K562 (cell line): ENCODE measurements around the gene TFF1. TPM values are rescaled to one million over a fixed set of nuclear protein-coding genes. Genes with fewer than 3 reads are reported as not detected.

Source experiments
- ATAC-seq: fragments of 200-7000 bp; cut with Tn5 transposase; 3 replicates; pipeline ENCODE4 v1.9.1; 2020; ENCODE audit warnings: moderate library complexity
- BruUV-seq: library from RNA; stranded (reverse); fragments of 400-500 nt; replicated peaks from 2 replicates; lab custom pipeline; 2021; lab: Mats Ljungman, UMichigan
- CTCF ChIA-PET: fragments of 300-600 bp; formaldehyde crosslinking; extraction: SDS; loops from one replicate; lab custom pipeline; 2021; ENCODE audit warnings: low intra/inter-chr PET ratio; lab: Yijun Ruan, JAX
- POLR2A ChIA-PET: fragments of 300-600, 350-650 bp; sonication (Branson Sonifier 250); formaldehyde crosslinking; extraction: SDS; loops from one replicate; lab custom pipeline; 2021; ENCODE audit warnings: antibody characterized with exemption, inconsistent platforms; lab: Yijun Ruan, JAX
- DNase-seq, 4 experiments: peaks; one replicate each; pipeline versions ENCODE4 v3.0.0 to v3.0.0-alpha.2; 2011 to 2018; ENCODE audit warnings: low spot score in 3 of 4, mixed read lengths in 3 of 4; ENCODE audit errors: extremely low read depth in 1 of 4
- FAIRE-seq: peaks from 2 replicates; lab custom pipeline; 2011; peaks lifted over from hg19 to GRCh38; lab: Jason Lieb, UNC
- H2AFZ ChIP-seq: 2 replicates; pipeline ENCODE4 v1.6.0; 2011; ENCODE audit warnings: low read depth, low read length, control low read depth, inconsistent platforms
- H3K27ac ChIP-seq: fragments of 200-600 bp; 3 replicates; pipeline ENCODE4 v1.8.0; 2011; ENCODE audit warnings: low read depth, mild to moderate bottlenecking, control low read depth, inconsistent platforms, low read length, moderate library complexity, mixed read lengths; ENCODE audit errors: extremely low read depth
- H3K27me3 ChIP-seq, 2 experiments: fragments of 300-600 bp in 1 of 2; 2 replicates in 1 of 2; 3 replicates in 1 of 2; pipeline versions ENCODE4 v1.6.0 to v1.8.0; 2011; ENCODE audit warnings: inconsistent platforms in 2 of 2, low read length in 2 of 2, mild to moderate bottlenecking in 1 of 2, mixed read lengths in 1 of 2, moderate library complexity in 1 of 2; ENCODE audit not compliant: control insufficient read depth in 2 of 2, insufficient read depth in 2 of 2
- H3K36me3 ChIP-seq: fragments of 300-600 bp; 3 replicates; pipeline ENCODE4 v1.8.0; 2011; ENCODE audit warnings: mild to moderate bottlenecking, low read length, inconsistent platforms; ENCODE audit not compliant: control insufficient read depth, insufficient read depth
- H3K4me1 ChIP-seq, 2 experiments: fragments of 200-600 bp in 1 of 2; replicated peaks in 1 of 2; 2 replicates in 1 of 2; 3 replicates in 1 of 2; pipeline versions ENCODE4 v1.5.1 to v1.8.0; 2011; ENCODE audit warnings: inconsistent platforms in 2 of 2, low read length in 2 of 2, mild to moderate bottlenecking in 1 of 2, mixed read lengths in 1 of 2, moderate library complexity in 1 of 2; ENCODE audit not compliant: control insufficient read depth in 2 of 2, insufficient read depth in 2 of 2
- H3K4me2 ChIP-seq: 2 replicates; pipeline ENCODE4 v1.6.1; 2011; ENCODE audit warnings: low read length, control low read depth, inconsistent platforms, mixed read lengths; ENCODE audit not compliant: insufficient read depth
- H3K4me3 ChIP-seq: fragments of 200-600 bp; sonication (generic), shearing (Covaris generic); 2 replicates; pipeline ENCODE4 v1.5.1; 2016; ENCODE audit warnings: control low read depth, inconsistent platforms
- H3K79me2 ChIP-seq: fragments of 200-600 bp; 3 replicates; pipeline ENCODE4 v1.8.0; 2011; ENCODE audit warnings: low read length, inconsistent platforms; ENCODE audit not compliant: control insufficient read depth, insufficient read depth
- H3K9ac ChIP-seq, 2 experiments: 2 replicates each; pipeline versions ENCODE4 v1.6.0 to v1.6.1; 2011; ENCODE audit warnings: low read depth in 2 of 2, low read length in 2 of 2, control low read depth in 1 of 2, inconsistent platforms in 1 of 2, mild to moderate bottlenecking in 1 of 2, mixed read lengths in 1 of 2; ENCODE audit not compliant: insufficient read depth in 1 of 2
- H3K9me1 ChIP-seq: one replicate; pipeline ENCODE4 v1.6.0; 2011; ENCODE audit warnings: inconsistent platforms, mild to moderate bottlenecking, low read length, moderate library complexity; ENCODE audit not compliant: control insufficient read depth, insufficient read depth
- H3K9me3 ChIP-seq: replicated peaks from 2 replicates; pipeline ENCODE4 v1.5.1; 2011; ENCODE audit warnings: low read depth, low read length, inconsistent platforms; ENCODE audit not compliant: control insufficient read depth, insufficient read depth
- H4K20me1 ChIP-seq: replicated peaks from 2 replicates; pipeline ENCODE4 v1.6.1; 2011; ENCODE audit warnings: low read length, inconsistent platforms, mixed read lengths; ENCODE audit not compliant: control insufficient read depth, insufficient read depth
- ARID1B ChIP-seq: fragments of 450-650 bp; IDR thresholded peaks from 2 replicates; pipeline ENCODE4 v1.6.1; 2016; ENCODE audit warnings: antibody characterized with exemption, mild to moderate bottlenecking, inconsistent platforms
- ARNT ChIP-seq, 2 experiments: fragments of 450-650 bp; IDR thresholded peaks; 2 replicates each; pipeline ENCODE4 v1.6.1; 2016; ENCODE audit warnings: mild to moderate bottlenecking in 1 of 2
- BACH1 ChIP-seq: fragments of 200-800 bp; sonication (Bioruptor generic); IDR thresholded peaks from 2 replicates; pipeline ENCODE4 v1.6.1; 2016; ENCODE audit warnings: missing genetic modification characterization, missing compliant biosample characterization
- ELF2 ChIP-seq: fragments of 250-450 bp; sonication (Bioruptor Pico); IDR thresholded peaks from 2 replicates; pipeline ENCODE4 v1.5.0; 2021; ENCODE audit warnings: mild to moderate bottlenecking
- FOXA1 ChIP-seq: fragments of 450-650 bp; IDR thresholded peaks from 2 replicates; pipeline ENCODE4 v1.6.1; 2016; ENCODE audit warnings: mild to moderate bottlenecking, borderline replicate concordance
- FOXJ2 ChIP-seq: fragments of 200-800 bp; sonication (Bioruptor generic); IDR thresholded peaks from 2 replicates; pipeline ENCODE4 v1.6.1; 2016; ENCODE audit warnings: missing genetic modification characterization, missing compliant biosample characterization
- HDAC8 ChIP-seq: fragments of 450-650 bp; IDR thresholded peaks from 2 replicates; pipeline ENCODE4 v1.6.1; 2016; ENCODE audit warnings: mild to moderate bottlenecking, missing genetic modification characterization, moderate library complexity, missing compliant biosample characterization
- KLF6 ChIP-seq: fragments of 250-450 bp; sonication (Bioruptor Pico); IDR thresholded peaks from 2 replicates; pipeline ENCODE4 v1.4.0; 2020; ENCODE audit warnings: mild to moderate bottlenecking, moderate library complexity, borderline replicate concordance
- RCOR1 ChIP-seq, 2 experiments: IDR thresholded peaks; 2 replicates each; pipeline ENCODE4 v1.6.1; 2012; ENCODE audit warnings: low read depth in 2 of 2, low read length in 2 of 2, borderline replicate concordance in 1 of 2, improper control_type of control experiment in 1 of 2
- RNF2 ChIP-seq: sonication (generic); IDR thresholded peaks from 2 replicates; pipeline ENCODE4 v1.6.1; 2016
- TEAD4 ChIP-seq, 2 experiments: sonication (generic) in 1 of 2; formaldehyde crosslinking in 1 of 2; IDR thresholded peaks; 2 replicates each; pipeline versions ENCODE4 v1.6.1 to v1.8.0; 2012 to 2022; ENCODE audit warnings: borderline replicate concordance in 1 of 2, inconsistent platforms in 1 of 2, low read length in 1 of 2, mild to moderate bottlenecking in 1 of 2, missing genetic modification reagents in 1 of 2
- ZNF766 ChIP-seq: fragments of 200-800 bp; sonication (Bioruptor generic); conservative IDR thresholded peaks from 2 replicates; pipeline ENCODE4 v1.6.1; 2016; ENCODE audit warnings: missing genetic modification characterization, missing compliant biosample characterization
- WGBS: fragments of 100-300 bp; shearing (Covaris generic); methylation state at CpG from one replicate; pipeline ENCODE4 v1.1.6; 2016; ENCODE audit warnings: low coverage, mixed read lengths; ENCODE audit not compliant: insufficient coverage; ENCODE audit errors: missing lambda C conversion rate; 5-methylcytosine and 5-hydroxymethylcytosine counted together
- in situ Hi-C: fragments of 300-500 bp; cut with MboI; formaldehyde crosslinking; loops from 4 replicates; pipeline ENCODE4 v1.15.0; 2018; ENCODE audit warnings: inconsistent platforms, mixed read lengths
- intact Hi-C: fragments of 100-400 bp; cut with micrococcal nuclease; formaldehyde crosslinking; loops from 2 replicates; pipeline ENCODE4 v1.14.2; 2022
- polyA plus RNA-seq, 8 experiments: library from polyadenylated mRNA; depleted of rRNA in 4 of 8; stranded (reverse) in 5 of 8; unstranded in 3 of 8; fragments of >200 nt; fragmentation: Nextera tagmentation in 2 of 8; fragmentation: Illumina TruSeq in 1 of 8; extraction: Ambion mirVana in 2 of 8; extraction: Trizol in 1 of 8; gene quantifications; 2 replicates each; pipeline versions ENCODE4 v1.2.1 to v1.2.3, GENCODE V29; 2011 to 2014; ENCODE audit warnings: inconsistent platforms in 1 of 8, missing spikeins in 1 of 8
- total RNA-seq, 7 experiments: library from RNA; depleted of rRNA in 6 of 7; stranded (reverse); fragments of >200 nt in 6 of 7; fragmentation: Illumina TruSeq in 2 of 7; extraction: Trizol in 2 of 7; gene quantifications; 2 replicates each; pipeline versions ENCODE4 v1.2.1 to v1.2.3, GENCODE V29; 2011 to 2021; ENCODE audit warnings: low replicate concordance in 1 of 7
- TF ChIP-seq, protein P1 (sequence below): fragments of 450-650 bp; IDR thresholded peaks from 2 replicates; pipeline ENCODE4 v1.6.1; 2016; ENCODE audit warnings: low read depth

TFF1 gene
- total and polyA plus RNA-seq, 9 of the 15 experiments (the other 6 are each of a cell fraction or from before 2014, with no cell fraction given): 0.31 TPM; not detected in 8

DNA sequence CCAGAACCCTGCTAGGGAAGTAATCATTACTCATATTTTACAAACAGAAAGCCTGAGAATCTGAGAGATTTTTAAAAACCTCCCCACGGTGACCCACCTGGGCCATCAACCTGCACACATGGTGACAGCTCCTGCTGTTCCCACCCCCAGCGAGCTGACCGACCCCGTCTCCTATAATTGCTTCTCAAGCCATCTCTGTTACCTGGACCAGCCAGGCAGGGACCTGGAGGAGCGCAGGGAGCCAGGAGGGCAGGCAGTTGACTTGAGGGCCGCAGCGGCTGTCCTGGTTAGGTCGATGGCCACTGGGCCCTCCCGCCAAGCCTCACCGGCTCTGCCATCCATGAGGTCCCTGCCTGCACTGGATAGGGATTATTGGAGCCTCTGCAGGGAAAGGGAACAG is 23.2 kb downstream of the TFF1 start:
- Histone ChIP-seq H3K79me2 (no peaks in the 10 kb centered on the region), H3K27ac (no peak overlapping the region), H2AFZ (no peak overlapping the region), H3K4me3 (no peak overlapping the region), H3K27me3 (peaks cover 31 to 72% of the 10 kb centered on the region in 2 experiments), H3K9ac (no peak overlapping the region), H4K20me1 (no peaks in the 10 kb centered on the region), H3K9me3 (no peaks in the 10 kb centered on the region), H3K4me2 (no peak overlapping the region), H3K4me1 (peaks cover 0 to 8% of the 10 kb centered on the region in 2 experiments; a peak in 1 of 5 replicates), H3K36me3 (no peaks in the 10 kb centered on the region), H3K9me1 (no peaks in the 10 kb centered on the region)
- in situ Hi-C loops (no loop called here), intact Hi-C loops (no loop called here)
- FAIRE-seq: no peak
- no peak for TF ChIP-seq KLF6 (CRISPR knock-in tag)
- no peak for TF ChIP-seq ZNF766 (CRISPR knock-in tag)
- no peak for TF ChIP-seq FOXA1
- TF ChIP-seq ARNT (IDR thresholded peaks at IDR 0.05): no peak
- TF ChIP-seq RNF2: no peak
- TF ChIP-seq, protein P1, sequence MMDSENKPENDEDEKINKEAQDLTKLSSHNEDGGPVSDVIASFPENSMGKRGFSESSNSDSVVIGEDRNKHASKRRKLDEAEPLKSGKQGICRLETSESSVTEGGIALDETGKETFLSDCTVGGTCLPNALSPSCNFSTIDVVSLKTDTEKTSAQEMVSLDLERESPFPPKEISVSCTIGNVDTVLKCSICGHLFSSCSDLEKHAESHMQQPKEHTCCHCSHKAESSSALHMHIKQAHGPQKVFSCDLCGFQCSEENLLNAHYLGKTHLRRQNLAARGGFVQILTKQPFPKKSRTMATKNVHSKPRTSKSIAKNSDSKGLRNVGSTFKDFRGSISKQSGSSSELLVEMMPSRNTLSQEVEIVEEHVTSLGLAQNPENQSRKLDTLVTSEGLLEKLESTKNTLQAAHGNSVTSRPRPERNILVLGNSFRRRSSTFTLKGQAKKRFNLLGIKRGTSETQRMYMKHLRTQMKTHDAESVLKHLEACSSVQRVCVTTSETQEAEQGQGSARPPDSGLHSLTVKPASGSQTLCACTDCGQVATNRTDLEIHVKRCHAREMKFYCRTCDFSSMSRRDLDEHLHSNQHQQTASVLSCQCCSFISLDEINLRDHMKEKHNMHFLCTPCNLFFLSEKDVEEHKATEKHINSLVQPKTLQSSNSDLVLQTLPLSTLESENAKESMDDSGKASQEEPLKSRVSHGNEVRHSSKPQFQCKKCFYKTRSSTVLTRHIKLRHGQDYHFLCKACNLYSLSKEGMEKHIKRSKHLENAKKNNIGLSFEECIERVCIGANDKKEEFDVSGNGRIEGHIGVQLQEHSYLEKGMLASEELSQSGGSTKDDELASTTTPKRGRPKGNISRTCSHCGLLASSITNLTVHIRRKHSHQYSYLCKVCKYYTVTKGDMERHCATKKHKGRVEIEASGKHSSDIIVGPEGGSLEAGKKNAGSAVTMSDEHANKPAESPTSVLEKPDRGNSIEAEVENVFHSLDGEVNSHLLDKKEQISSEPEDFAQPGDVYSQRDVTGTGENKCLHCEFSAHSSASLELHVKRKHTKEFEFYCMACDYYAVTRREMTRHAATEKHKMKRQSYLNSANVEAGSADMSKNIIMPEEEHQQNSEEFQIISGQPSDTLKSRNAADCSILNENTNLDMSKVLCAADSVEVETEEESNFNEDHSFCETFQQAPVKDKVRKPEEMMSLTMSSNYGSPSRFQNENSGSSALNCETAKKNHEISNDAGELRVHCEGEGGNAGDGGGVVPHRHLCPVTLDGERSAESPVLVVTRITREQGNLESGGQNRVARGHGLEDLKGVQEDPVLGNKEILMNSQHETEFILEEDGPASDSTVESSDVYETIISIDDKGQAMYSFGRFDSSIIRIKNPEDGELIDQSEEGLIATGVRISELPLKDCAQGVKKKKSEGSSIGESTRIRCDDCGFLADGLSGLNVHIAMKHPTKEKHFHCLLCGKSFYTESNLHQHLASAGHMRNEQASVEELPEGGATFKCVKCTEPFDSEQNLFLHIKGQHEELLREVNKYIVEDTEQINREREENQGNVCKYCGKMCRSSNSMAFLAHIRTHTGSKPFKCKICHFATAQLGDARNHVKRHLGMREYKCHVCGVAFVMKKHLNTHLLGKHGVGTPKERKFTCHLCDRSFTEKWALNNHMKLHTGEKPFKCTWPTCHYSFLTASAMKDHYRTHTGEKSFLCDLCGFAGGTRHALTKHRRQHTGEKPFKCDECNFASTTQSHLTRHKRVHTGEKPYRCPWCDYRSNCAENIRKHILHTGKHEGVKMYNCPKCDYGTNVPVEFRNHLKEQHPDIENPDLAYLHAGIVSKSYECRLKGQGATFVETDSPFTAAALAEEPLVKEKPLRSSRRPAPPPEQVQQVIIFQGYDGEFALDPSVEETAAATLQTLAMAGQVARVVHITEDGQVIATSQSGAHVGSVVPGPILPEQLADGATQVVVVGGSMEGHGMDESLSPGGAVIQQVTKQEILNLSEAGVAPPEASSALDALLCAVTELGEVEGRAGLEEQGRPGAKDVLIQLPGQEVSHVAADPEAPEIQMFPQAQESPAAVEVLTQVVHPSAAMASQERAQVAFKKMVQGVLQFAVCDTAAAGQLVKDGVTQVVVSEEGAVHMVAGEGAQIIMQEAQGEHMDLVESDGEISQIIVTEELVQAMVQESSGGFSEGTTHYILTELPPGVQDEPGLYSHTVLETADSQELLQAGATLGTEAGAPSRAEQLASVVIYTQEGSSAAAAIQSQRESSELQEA: no peak
- no peak for TF ChIP-seq ARID1B
- TF ChIP-seq FOXJ2 (tag): no peak
- no peak for TF ChIP-seq RCOR1 (IDR thresholded peaks at IDR 0.05; ENCODE audit: borderline replicate concordance in 1 of 2, low read depth in 2 of 2, low read length in 2 of 2)
- TF ChIP-seq HDAC8: no peak
- TF ChIP-seq TEAD4 (IDR thresholded peaks at IDR 0.05; ENCODE audit: low read length): no peak
- TF ChIP-seq TEAD4 (CRISPR knock-in tag; IDR thresholded peaks at IDR 0.05; ENCODE audit: borderline replicate concordance): no peak
- TF ChIP-seq ELF2 (CRISPR knock-in tag): no peak
- TF ChIP-seq BACH1: no peak
- DNase-seq: no peak
- no TSS peak for BruUV-seq
- WGBS: 0% methylated on average over 10 of the region's 10 CpGs
- ChIA-PET POLR2A (no interaction called here), CTCF (no interaction called here)
- no peak for ATAC-seq
